Stimulated activated CD4-positive, alpha-beta T cell treated with anti-CD3 and anti-CD28 coated beads, Interleukin-4, amount 100 ng/mL, for 4 hours (primary cell): ENCODE measurements around the gene ADD3.

Experiments used
- DNase-seq, 2 experiments: peaks; one replicate each; pipeline ENCODE4 v3.0.0-alpha.2; 2020

The ADD3 gene

DNA sequence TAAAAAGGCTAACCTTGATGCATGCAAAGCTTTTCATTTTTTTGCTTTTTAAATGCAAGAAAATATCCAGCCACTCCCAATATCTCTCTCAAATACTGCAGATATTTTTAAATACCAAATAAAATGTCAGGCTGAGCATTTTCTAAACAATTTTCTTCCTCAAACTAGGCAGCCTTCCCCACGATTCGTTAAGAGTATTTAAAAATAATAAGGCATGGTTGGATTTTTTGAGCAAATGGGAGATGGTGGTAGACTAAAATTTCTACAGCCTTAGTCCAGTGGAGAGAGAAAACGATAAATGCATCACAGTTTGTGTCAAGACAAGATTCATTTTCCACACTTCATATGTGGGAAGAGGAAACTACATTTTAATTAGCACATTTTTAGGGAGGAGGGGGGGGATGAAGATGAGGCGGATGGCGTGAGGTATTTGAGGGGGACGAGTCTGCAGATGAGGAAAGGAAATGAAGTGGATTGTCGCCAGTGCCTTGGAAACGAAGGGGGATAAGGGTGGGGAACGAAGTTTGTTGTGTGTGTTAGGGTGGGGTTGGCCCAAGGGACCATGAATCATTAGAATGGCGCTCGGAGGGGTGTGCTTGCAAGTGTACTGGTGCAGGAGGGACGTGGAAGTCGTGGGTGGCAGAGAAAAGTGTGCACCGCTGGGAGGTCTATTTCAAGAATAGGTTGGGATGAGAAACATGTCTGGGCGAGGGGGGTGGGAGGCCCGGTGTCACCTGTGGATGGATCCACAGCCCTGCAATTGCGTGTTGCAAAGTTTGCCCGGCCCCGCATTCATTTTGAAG, 1.2 kb upstream of the ADD3 start:
- DNase-seq: peak in 1 of 2 experiments; percentile 24

DNA sequence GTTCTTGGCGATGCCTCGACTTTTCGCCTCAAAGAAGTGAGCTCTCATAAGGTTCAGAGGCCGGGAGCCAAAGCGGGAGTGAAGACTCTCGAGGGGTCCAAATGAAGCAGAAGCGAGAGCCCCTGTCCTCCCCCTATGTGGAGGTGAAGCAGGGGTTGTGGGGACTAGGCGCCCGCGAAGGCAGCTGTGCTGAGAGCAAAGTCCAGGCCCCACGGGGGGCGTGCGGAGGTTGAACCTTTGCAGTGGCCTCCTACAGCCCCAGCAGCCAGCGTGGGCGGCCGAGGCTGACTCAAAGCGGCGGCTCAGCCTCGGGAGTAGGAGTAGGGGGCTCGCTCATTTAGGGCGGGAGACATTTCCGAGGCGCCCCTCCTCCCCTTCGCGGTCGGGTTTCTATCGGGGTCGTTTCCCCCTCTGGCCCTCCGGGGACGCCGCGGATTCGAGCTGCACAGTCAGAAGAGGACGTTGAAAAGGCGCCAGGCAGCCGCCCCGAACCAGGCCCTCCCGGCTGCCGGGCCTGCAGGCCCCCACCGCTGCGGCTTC, 553 bp upstream of the ADD3 start:
- peak; percentile 62 to 72 for DNase-seq

DNA sequence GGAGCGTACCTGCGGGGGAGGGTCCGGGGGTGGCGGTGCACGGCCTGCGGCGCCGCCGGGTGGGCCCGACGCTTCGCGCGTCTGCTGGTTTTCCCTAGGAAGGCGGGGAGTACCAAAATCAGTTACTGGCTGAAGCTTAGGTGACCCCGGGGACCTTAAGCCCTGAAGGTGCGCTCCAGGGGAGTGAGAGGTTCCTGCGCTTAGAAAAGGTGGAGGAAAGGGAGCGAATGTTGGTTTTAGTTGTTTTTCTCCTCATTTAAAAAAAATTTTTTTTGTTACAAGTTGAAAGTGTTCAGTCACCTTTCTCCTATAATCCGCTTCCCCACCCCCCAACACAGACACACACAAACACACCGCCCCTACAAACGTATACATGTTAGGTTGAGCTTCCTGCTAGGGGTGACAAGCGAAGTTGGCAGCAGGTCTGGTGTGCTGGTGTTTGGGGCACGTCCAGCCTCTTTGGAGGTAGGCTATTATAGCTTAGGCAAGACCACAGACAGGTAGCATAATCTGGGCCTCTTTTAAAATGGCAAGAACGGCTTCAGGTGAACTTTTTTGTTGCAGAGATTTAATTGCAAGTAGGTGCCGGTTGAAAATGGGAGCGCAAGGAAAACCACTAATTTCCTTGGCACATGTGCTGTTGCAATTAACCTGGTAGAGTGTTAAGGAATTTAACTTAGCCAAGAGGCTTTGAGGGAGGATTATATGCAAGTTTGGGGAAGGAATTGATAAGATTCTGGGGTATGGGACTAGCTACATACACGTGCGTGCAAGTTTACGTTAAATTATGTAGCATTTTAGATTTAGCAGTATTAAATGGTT, 945 bp downstream of the ADD3 start:
- DNase-seq: peak; percentile 26 to 32

DNA sequence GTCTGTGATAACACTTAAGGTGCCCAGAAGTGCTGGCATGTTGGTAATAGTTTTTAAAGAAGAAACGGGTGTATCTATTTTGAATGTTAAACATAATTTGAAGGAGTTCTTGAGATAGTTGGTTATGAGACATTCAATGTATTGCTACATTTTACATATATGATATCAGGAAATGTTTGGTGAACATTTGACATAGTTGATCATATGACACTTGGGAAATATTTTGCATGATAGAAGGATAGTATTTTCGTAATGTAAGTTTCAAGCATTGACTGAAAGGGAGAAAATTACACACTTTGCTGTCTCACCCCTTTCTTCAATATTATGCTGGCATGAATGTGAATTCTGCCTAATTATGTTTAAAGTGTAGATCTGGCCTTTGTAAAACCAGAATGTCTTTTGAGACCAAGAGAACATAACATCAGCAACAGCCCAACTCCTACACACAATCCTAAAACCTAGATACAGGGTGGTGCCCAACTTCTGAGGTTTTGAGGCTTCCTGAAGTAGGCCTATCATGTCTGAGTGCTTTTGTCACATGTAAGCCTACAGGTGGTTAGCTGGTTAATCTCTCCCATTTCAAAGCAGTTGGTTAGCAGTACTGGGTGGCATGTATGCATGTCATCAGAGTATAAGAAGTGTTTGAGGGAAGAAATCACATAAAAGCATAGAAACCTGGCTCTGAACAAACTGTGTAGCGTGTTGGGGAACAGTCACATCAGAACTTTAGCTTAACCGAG, 2.1 kb downstream of the ADD3 start:
- DNase-seq: peak in 1 of 2 experiments; percentile 56

DNA sequence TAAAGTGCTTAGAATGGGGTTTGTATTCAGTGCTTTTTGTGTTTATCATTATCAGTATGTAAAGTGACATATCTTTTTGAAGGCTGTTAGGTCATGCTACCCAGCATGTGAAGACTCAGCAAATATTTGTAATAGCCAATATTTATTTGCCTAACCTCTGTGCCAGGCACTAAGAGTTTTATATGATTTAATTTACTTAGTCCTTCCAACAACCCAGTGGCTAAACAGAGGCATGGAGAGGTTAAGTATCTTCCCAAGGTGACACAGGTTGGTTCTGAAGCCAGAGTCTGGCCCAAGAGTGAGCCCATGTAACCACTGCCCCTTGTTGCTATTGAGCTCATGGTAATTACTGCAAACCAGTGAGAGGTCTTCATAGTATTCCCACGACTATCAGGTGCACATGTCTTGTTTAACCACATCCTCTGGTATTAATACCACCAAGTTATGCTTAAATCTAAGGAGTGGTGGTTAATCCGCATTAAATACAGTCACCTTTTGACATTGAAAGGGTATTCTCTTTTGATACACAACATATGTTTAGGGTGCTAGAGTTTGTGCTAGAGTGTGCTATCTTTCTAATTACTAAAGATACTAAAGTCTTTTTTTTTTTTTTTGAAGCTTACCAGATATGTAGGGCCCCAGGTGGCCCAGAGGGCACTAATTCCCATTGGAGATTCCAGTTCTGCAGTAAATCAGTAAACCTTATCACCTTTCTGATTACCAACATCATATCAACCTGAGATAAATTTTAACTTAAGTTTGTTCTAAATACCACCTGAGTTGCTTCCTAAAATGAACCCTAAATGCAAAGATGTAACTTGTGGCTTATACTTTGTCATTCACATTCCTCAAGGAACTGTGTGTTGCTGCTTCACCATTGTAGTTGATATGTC, 2.9 kb downstream of the ADD3 start:
- no peak for DNase-seq

DNA sequence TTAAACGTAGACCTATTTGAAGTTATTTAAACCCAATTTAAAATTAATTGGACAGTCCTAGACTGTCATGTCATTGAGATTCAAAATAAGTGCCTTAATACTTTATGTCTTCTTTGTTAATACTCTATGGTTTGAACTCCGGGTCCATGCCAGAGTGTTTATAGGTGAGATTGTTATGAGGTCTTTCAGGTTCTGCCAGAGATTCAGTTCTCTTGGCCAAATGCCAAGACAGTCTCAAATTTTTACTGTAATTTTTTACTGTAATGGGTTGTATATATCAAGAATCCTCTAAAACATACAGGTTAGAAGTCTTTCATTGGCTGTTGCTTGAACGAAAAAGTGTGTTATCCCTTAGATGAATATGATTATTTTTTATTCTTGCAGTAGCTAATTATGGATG, 3.9 kb downstream of the ADD3 start:
- no peak for DNase-seq

DNA sequence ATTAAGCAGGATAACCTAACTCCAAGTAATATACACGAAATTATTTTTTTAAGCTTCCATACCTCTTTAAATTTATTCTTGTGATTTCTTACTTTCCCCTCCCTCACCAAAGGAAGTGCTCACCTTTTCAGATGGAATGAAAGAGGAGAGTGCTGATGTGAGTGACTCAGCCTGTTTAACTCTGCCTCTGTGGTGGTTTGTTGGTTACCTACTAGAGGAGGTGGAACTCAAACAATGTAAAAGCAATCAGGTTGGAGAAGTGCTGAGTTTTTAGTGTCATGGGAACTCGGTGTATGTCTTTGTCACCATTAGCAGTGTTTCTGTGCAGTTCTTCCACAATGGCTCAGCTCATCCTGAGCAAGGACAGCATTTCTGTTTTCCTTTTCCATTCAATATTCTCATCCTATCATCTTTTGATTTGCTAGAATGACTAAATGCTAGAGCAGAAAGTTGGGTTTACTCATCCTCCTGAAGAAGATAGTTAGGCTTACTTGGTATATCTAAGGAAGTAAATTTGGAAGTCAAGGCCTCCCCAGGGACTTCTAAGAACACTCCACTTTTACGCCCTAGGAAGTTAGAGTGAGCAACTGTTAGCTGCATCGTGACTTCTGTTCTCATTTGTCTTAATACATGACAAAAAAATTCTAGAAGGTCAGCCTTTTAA, 6.0 kb downstream of the ADD3 start:
- DNase-seq: peak in 1 of 2 experiments; percentile 37

DNA sequence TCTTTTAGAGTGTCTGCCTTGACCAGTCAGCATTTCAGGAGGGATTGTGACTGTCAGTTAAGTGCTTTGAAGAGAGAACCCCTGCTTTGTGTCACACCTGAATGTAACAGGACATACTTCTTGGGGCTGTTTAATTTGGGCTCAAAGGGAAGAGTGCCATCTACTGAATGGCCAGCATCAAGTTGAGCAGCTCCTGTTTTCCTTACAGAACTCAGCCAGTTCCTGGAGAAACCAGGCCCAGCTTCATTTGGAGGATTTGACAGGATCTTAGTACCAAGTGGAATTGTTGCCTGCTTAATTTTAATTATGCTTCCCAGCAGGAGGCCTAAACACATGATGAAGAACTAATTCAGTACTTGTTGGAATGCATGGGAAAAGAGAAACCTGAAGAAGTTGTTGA, 8.3 kb downstream of the ADD3 start:
- DNase-seq: no peak

DNA sequence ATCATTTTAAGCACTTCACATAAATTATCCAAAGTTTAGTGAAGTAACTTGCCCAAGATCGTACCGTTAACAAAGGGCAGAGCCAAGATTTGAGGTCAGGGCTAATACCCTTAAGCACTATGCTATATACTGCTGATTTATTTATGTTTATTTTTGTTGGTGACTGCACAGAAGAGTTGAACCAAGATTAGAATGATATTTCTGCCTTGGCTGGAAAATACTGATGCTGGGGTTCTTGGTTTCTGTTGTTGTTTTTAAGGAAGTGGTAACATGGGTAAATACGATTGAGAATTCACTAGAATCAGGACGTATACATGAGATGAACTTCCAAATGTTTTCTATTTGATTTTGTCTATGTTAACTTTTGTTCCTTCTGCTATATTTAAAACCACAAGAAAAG, 9.3 kb downstream of the ADD3 start:
- DNase-seq: no peak

DNA sequence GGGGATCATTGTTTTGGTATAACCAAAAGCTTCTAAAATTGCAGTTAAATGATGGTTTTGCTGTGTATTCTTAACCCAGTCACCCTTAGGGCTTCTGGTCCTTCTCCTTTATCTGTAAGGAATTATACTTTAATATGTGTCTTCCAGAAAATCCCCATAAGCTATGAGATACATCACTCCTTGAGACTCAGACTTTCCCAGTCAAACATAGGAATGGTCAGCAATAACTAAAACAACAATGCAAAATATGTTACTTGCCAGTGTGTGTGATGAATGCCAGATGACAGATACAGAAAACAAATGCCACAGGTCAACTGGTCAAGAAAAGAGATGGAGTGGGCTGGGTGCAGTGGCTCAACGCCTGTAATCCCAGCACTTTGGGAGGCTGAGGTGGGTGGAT, 10.1 kb downstream of the ADD3 start:
- DNase-seq: no peak

DNA sequence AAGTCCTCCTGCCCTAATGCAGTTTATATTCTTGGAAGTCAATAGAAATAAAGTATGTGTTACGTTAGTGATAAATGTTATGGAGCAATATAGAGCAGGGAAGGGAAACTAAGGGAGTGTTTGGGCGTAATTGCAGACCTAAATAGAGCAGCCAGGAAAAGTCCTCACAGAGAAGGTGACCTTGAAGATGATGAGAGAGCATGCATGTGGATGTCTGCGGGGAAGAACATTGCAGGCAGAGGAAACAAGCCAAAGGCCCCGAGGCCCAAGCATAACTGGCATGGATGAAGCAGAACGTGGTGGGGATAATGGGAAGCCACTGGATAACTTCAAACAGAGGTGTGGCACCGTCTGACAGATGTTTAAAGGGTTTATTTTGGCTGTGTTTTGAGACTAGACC, 12.5 kb downstream of the ADD3 start:
- DNase-seq: no peak

DNA sequence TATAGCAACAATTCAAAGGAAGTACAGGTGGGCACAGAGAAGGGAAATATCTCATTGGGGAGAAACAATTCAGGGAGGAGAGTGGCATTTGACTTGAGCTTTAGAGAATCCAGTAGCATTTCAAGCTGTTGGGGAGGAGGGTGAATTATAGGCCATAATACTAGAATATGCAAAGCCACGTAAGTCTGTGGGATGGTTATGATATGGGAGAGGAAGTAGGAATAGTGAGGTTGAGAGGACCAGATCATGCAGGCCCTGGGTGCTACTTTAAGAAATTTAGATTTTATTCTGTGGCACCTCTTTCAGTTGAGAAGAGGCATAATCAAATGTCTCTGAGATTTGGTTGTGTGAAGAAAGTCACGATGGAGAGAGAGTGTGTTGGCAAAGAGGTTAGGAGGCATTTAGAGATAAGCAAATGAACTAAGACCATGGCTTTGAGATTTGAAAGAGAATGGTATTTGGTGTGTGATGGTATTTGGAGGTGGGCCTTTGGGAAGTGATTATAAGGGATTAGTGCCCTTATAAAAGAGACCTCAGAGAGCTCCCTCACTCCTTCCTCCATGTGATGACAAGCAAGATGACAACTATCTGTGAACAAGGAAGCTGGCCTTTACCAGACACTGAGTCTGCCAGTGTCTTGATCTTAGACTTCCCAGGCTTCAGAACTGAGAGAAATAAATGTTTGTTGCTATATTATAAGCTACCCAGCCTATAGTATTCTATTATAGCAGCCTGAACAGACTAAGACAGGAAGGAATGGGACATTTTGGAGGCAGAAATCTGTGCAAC, 15.1 kb downstream of the ADD3 start:
- no peak for DNase-seq

DNA sequence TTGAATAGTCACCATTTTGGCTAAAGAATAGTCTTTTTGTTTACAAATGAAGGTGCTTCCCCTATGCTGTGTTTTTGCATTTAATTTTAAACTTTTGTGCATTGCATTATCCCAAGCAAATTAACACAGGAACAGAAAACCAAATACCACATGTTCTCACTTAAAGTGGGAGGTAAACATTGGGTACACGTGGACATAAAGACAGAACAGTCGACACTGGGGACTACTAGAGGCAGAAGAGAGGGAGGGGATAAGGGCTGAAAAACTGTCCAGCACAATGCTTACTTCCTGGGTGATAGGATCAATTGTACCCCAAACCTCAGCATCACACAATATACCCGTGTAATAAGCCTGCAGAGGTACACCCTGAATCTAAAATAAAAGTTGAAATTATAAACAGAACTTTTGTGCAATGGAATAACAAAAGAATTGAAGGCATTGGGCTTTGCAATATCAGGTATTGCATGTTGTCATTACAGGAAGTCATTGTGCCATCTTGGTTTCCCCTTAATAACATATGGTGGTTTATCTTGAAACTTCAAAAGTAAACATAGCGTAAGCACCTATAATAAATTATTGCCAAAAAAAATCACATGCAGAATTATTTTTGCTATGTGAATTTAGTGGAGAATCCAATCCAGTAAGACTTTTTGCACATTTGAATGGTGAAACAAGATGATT, 16.1 kb downstream of the ADD3 start:
- no peak for DNase-seq

DNA sequence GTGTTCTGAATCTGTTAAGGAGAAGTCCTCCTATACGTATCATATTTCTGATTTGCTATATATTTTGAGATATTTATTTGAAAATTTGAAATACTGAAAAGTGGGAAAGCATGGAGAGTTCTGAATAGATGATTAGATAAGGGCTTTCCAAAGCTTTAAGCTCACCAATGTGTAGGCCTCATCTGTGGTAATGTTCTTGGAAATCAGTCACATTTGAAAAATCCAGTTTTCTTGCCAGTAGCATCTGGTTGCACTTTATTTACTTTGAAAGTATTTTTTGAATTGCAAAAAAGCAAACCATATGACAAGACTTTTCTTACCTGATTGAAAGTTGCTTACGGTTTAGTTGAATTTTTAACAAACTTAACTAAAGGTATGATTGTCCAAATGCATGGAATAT, 21.7 kb downstream of the ADD3 start:
- DNase-seq: no peak

DNA sequence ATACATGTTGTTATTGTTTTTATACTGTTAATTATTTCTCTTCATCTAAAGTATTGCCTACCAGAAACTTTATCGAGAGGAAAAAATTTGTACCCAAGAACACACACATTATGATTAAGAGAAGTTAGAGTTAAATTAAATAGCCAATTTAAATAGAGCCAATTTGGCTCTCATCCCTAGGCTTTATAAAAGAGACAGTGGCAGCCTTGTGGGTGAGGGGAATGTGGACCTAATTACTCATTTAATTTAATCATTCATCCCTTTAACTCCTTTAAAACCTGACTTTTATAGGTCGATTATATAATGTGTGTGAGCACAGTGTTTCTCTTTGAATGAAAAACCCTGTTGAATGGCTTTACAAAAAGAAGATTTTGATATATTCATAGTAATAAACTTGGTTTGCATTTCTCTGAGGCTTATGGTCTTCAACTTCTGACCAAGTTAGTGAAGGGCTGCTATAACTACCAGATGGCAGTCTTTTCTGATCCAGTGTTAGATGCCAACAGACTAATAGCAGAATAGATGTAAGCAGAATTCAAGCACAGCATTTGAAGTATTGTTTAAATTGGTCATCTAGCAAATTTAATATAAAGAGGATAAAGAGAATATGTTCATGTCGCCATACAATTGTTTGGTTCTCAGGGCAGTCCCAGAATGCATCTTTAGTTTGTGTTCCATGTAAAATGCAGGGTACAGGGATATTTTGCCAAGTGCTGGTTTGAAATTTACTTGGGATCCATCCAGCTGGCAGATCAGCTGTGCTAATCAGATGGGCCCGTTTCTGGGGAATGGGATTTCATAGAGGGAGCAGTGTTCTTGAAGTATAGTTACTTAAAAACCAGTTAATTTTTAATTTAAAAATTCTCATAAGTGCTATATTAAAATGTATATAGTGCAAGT, 25.3 kb downstream of the ADD3 start:
- DNase-seq: no peak

DNA sequence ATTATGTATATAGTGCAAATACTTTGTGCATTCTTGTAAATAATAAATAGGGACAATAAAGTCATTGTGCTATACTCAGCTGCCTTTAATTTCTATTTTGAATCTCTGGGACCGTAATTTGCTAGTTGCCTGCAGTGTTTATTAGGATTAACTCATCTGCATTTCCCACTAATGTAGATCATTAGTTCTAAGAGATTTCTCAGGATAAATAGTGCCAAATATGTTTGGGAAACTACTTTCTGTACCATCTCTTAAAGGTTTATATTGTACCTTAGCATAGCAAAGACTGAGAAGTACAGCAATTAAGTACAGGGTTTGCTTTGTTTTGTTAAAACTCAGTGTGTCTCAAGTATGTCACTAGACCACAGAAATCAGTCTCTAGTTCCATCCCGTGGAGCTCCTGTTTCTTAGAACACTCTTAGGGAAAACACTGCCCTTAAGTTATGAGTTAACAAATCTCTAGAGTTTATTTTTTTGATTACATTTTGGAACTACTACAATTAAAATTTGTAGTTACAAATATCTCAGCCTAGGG, 26.0 kb downstream of the ADD3 start:
- no peak for DNase-seq

DNA sequence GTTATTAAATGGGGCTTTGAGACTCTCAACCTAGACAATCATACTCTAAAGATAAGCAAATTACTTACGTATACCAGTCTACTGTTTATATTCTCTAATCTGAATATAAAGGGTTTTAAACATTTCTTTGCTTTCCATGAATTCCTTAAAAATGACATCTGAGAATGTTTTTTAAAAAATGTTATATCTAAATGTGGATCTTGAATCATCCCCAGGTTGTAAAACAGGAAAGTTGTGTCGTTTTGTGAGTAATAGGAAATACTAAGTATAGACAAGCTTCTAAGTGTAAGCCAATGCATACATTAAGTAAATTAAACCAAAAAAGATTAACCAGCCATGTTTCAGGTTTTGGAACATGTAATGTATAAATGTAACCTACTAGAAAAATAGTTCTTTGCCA, 26.8 kb downstream of the ADD3 start:
- no peak for DNase-seq

DNA sequence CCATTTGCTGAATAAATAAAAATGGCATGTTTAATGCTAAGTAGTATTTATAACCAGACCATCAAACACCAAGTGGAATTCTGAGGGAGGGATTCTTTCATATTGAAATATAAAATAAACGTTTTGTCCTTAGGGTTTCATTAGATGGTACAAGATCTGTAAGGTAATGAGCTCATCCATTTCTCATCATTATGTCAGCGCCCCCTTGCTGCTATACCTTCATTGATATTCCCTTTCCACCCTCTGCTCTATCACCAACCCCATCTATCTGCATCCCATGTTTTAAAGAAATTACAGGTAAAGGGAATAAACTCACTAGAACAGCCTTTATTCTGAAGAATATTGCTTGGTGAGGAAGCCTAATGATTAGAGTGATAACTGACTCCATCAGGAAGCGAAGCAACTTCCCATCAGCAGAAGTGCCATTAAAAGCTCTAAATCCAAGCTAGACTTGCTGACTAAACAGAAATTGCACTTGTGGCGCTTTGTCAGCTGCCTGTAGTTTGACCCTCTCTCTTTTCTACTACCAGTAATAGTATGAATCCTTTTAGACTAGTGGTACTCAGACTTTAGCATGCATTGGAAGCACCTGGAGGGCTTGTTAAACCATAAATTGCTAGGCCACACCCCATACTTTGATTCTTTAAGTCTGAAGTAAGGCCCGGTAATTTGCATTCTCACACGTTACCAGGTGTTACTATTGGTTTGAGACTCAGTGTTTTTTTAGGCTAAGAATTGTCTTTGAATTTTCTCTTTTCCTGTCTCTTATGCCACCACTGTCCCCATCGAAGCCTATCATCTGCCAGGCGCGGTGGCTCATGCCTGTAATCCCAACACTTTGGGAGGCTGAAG, 27.5 kb downstream of the ADD3 start:
- DNase-seq: no peak
